Astrocyte (in vitro differentiated cells and primary cell): ENCODE measurements around the gene C1orf122.

Experiments used
- CTCF ChIP-seq: IDR thresholded peaks from 2 replicates; pipeline ENCODE4 v1.5.1; 2011; ENCODE audit warnings: low read depth, mild to moderate bottlenecking, inconsistent platforms, low read length, moderate library complexity; ENCODE audit not compliant: insufficient read depth
- EZH2 ChIP-seq: IDR thresholded peaks from 2 replicates; pipeline ENCODE4 v1.6.1; 2012; ENCODE audit warnings: mild to moderate bottlenecking, low read length, inconsistent platforms; ENCODE audit not compliant: insufficient read depth

GRCh38 chr1:37795340-37796125 lies 12.1 kb upstream of the C1orf122 start:
- TF ChIP-seq CTCF = no peak
- TF ChIP-seq EZH2 = no peak
